Measurements from ENCODE around the gene ULBP1. TPM values are rescaled to one million over a fixed set of nuclear protein-coding genes. Genes with fewer than 3 reads are reported as not detected.

Gene ULBP1
- total and polyA plus RNA-seq, 11 donors: 0.10 to 0.52 (median 0.25) TPM

DNA sequence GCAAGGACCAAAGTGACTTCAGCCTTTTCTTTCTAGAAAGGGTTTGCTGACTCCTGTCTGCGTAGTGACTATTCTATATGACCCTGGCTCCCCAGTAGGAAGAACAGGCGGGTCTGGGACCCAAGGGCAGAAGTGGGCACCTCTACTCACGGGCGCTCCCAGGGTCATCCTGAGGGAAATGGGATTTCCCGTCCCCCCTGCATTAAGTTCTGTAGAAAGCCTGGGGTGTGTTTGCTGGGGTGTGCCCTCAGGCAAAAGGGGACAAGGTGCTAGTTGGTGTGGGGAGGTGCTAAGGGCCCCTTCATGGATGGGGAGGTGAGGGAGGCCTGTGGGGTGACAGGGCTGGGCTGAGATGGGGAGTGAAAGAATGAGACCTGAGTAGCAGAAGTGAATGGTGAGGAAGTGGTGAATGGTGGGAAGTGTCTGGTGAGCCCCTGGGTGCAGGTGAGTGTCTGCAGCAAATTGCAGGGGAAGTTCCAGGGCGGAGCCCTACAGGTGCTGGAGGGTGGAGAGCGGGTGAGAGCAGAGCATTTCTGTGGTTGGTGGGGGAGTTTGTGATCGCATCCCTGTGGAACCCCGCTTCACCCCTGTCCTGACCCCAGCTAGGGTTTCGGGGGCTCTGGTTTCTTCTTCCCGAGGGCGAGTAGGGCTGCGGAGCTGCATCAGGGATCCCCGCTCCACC is 40.5 kb downstream of the ULBP1 start:
- intact Hi-C loops (cut with DNase I): loop anchor here in 2 of 10 donors (2.0 to 5.0 kb wide), 2 partner anchors 37 to 39 kb away; no protein-coding TSS in a partner anchor

DNA sequence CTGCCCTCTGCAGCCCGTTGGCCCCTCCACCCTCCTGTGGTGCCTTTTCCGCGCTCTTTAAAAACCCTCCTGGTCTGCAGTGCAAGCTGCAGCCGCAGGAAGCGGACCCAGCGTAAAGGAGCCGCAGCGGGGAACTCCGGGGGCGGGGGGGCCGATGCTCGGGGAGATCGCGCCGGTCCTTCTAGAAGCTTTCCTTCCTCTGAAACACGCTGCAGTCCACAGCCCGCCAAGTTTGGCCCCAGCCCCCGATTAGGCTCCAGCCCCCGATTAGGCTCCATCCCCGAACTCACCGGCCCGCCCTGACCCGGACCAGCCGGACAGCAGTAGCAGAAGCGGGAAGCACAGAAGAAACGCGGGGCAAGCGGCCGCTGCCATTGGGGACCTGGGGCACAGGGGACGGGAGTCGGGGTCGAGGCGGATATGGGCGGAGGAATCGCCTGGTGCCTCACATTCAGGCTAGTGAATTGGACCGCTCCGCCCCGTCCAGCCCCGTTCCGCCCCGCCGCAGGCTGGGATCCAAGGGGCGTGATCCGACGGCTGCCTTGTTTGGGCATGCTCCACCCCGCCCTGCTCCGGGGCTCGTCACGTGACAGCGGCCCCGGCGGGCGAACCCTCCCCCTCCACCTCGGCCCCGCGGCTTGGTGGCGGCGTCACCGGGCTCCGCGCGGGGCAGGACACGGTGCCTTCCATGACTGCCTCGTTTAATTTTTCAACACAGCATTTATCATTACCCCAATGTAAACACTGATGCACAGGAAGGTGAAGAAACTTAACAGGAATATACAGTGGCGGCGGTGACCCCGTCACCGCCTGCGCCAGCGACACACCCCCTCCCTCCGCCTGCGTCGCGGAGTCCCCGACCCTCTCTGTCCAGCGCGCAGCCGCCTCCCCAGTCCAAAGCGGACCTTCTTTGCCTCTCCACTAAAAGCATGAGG is 41.3 kb downstream of the ULBP1 start:
- Histone ChIP-seq H3K27ac (peak overlapping the region in 3 of 12 donors; percentile 31 to 54 (median 42)), H3K4me1 (peaks cover 0 to 16% (median 8%) of the 10 kb centered on the region in 12 donors), H3K9me3 (no peaks in the 10 kb centered on the region), H3K4me3 (peak overlapping the region; percentile 40 to 84 (median 64)), H3K27me3 (peaks cover 0 to 70% (median 23%) of the 10 kb centered on the region in 9 donors), H3K36me3 (no peaks in the 10 kb centered on the region)
- ATAC-seq: peak; percentile 98 to 100 (median 99)
- WGBS, 4 donors: 1 to 2% (median 1%) methylated on average over 39 to 79 of the region's 79 CpGs
- TF ChIP-seq POLR2A (IDR thresholded peaks at IDR 0.05): no peak
- TF ChIP-seq, protein P1, sequence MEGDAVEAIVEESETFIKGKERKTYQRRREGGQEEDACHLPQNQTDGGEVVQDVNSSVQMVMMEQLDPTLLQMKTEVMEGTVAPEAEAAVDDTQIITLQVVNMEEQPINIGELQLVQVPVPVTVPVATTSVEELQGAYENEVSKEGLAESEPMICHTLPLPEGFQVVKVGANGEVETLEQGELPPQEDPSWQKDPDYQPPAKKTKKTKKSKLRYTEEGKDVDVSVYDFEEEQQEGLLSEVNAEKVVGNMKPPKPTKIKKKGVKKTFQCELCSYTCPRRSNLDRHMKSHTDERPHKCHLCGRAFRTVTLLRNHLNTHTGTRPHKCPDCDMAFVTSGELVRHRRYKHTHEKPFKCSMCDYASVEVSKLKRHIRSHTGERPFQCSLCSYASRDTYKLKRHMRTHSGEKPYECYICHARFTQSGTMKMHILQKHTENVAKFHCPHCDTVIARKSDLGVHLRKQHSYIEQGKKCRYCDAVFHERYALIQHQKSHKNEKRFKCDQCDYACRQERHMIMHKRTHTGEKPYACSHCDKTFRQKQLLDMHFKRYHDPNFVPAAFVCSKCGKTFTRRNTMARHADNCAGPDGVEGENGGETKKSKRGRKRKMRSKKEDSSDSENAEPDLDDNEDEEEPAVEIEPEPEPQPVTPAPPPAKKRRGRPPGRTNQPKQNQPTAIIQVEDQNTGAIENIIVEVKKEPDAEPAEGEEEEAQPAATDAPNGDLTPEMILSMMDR (IDR thresholded peaks at IDR 0.05): no peak
- intact Hi-C loops (cut with DNase I): loop anchor here in 3 of 10 donors (2.0 to 5.0 kb wide), 3 partner anchors 38 to 458 kb away; partner anchors contain the start of gene PPIL4 (in 1 of the 3)
- peak; percentile 93 to 96 (median 94) for DNase-seq

More for the DNA sequence above, 40.5 kb downstream of the ULBP1 start:
- ATAC-seq (no peak), DNase-seq (no peak)
- no peaks in the 10 kb centered on the region for H3K36me3 ChIP-seq
- H3K9me3 ChIP-seq: no peaks in the 10 kb centered on the region
- H3K27me3 ChIP-seq: peaks cover 0 to 67% (median 20%) of the 10 kb centered on the region in 9 donors
- H3K27ac ChIP-seq: peak overlapping the region in 1 of 12 donors; percentile 54
- WGBS, 4 donors: 40 to 45% (median 42%) methylated on average over 14 of the region's 14 CpGs
- TF ChIP-seq, protein P1 (IDR thresholded peaks at IDR 0.05): no peak
- no peak for TF ChIP-seq POLR2A (IDR thresholded peaks at IDR 0.05)
- peak overlapping the region in 11 of 12 donors; percentile 40 to 84 (median 64) for H3K4me3 ChIP-seq
- peaks cover 0 to 16% (median 8%) of the 10 kb centered on the region in 12 donors for H3K4me1 ChIP-seq

DNA sequence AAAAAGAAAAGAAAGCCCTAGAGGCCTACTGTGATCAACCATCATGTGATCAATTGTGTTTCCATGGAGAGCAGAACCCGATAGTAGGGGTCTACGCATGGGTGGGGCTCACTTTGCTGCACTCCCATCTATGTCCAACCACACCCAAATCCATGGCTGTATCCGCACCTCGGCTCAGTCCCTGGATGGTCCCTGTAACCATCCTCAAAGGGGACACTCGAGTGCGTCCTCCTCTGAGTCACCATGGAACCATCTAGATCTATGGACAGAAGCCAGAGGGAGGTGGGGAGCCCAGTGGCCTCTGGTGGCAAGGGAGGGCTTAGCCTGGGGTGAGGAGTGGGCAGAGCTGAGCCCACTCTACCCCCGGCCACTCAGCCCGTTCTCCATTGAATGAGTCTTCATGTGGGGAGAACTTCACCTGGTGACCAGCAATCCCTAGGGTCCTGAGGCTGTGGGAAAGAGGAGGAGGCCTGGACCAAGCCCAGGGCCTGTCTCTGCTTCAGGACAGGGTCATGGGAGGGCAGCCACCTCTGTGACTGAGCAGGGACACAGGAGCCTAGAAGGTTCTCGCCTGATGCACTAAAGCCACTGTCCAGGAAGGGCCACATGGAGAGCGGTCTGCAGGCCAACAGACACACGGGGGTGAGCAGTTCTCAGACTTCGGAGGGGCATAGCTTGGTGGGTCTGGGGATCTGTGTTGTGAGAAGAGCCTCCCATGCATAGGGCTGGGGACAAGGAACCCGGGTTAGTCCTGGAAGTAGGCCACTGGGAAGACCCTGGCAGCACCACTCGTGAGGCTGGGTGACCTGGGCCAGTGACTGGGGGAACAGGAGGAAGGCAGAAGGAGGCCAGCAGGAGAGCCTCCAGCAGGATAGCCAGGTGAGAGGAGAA is 42.3 kb downstream of the ULBP1 start:
- DNase-seq: no peak
- H3K36me3 ChIP-seq: no peaks in the 10 kb centered on the region
- H3K4me3 ChIP-seq: peak overlapping the region; percentile 40 to 84 (median 64)
- intact Hi-C loops (cut with DNase I): loop anchor here in 2 of 10 donors (2.0 to 5.0 kb wide), 2 partner anchors 41 to 459 kb away; partner anchors contain the start of gene PPIL4 (in 1 of the 2)
- 78 to 82% (median 80%) methylated on average over 13 to 14 of the region's 14 CpGs for WGBS, 4 donors
- TF ChIP-seq, protein P1 (IDR thresholded peaks at IDR 0.05): no peak
- no peak for TF ChIP-seq POLR2A (IDR thresholded peaks at IDR 0.05)
- peaks cover 0 to 72% (median 23%) of the 10 kb centered on the region in 9 donors for H3K27me3 ChIP-seq
- peaks cover 0 to 16% (median 8%) of the 10 kb centered on the region in 12 donors for H3K4me1 ChIP-seq
- ATAC-seq: no peak
- H3K27ac ChIP-seq: no peak overlapping the region
- H3K9me3 ChIP-seq: no peaks in the 10 kb centered on the region
